D721Med (cell line): Measurements from ENCODE around the gene HDAC11.

Experiments
- DNase-seq: peaks from one replicate; pipeline ENCODE4 v3.0.0; 2011; ENCODE audit warnings: low spot score; ENCODE audit not compliant: insufficient read length
- FAIRE-seq: peaks from 2 replicates; lab custom pipeline; 2011; peaks lifted over from hg19 to GRCh38; lab: Jason Lieb, UNC
- CTCF ChIP-seq: IDR thresholded peaks from 2 replicates; pipeline ENCODE4 v1.5.1; 2012; ENCODE audit warnings: mild to moderate bottlenecking, control low read depth; ENCODE audit not compliant: insufficient read depth; ENCODE audit errors: missing control alignments

HDAC11 gene

DNA sequence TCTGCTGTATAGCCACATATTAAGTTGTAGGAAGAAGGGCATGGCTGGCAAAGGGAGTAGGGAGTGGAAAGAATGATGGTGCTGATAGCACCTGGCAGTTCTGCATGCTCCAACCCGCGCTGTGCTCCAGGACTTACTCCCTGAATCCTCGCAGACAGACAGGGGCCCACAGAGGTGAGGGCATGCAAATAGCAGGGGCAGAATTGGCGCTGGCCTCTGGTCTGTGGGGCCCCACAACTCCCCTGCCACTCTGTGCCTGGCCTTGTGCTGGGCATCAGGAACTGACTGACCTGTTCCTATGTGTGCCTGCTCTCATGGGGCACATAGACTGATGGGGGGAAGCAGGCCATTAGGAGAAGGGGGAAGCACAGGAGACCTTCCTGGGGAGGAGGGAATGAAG lies 20.9 kb downstream of the HDAC11 start:
- DNase-seq, result no peak
- TF ChIP-seq CTCF, result no peak
- no peak for FAIRE-seq

- FAIRE-seq, result no peak
- TF ChIP-seq CTCF, result no peak
- no peak for DNase-seq
Measured at GRCh38 chr3:13501521-13501920, 21.4 kb downstream of the HDAC11 start.

DNA sequence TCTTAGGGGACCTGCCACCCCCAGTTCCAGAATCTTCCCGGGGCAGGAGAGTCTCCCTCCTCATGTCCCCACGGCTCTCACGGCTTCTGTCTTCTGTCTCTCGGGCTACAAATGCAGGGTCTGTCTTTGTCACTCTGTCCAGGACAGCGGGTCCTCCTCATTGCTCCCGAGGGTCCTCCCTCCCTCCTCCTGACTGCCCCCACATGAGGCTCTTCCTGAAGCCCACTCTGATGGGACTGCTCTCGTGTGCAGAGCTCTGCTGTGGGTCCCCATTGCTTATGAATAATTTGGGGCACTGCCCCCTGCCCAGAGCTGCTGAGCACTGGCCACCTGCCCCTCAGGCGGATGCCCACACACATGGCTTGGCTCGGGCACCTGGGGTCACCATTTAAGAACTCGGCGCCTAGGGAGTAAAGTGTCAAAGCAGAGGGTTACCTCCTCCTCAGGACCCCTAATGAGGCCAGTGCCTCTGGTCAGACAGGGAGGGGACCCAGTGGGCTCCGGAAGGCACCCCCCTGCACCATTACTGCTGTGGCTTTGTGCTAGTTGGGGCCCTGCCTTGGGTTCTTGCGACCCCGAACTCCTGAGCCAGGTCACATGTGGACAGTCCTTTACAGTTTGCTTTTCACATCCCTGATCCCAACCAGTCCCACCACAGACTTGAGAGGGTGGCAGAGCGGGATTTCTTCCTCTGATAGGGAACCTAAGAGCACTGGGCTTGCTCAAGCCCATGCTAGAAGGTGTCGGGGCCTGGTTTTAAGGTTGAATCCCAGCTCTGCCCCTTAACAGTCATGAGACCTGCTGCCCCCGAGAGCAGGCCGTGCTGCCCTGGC lies 22.1 kb downstream of the HDAC11 start:
- FAIRE-seq, result no peak
- no peak for TF ChIP-seq CTCF
- DNase-seq, result no peak

- FAIRE-seq, result no peak
- no peak for TF ChIP-seq CTCF
- no peak for DNase-seq
Measured at GRCh38 chr3:13502791-13503060, 22.6 kb downstream of the HDAC11 start.

- DNase-seq, result no peak
- TF ChIP-seq CTCF, result no peak
- no peak for FAIRE-seq
Measured at GRCh38 chr3:13504161-13504831, 24.2 kb downstream of the HDAC11 start.

- no peak for FAIRE-seq
Measured at GRCh38 chr3:13505147-13506130, 25.3 kb downstream of the HDAC11 start.

More at GRCh38 chr3:13505147-13506130, 25.3 kb downstream of the HDAC11 start:
- no peak for DNase-seq
- no peak for TF ChIP-seq CTCF
